ENCODE data around the gene ARID1B. TPM values are rescaled to one million over a fixed set of nuclear protein-coding genes. Genes with fewer than 3 reads are reported as not detected.

The ARID1B gene
- total RNA-seq, 2 experiments from 2014 or later: 36.9 to 38.9 TPM

GRCh38 chr6:156833755-156834154, 56.6 kb downstream of the ARID1B start:
- Mint-ChIP-seq H3K27me3 (no peaks in the 10 kb centered on the region), H3K9me3 (no peaks in the 10 kb centered on the region), H3K36me3 (ENCODE audit: low read depth) (peaks cover 31% of the 10 kb centered on the region), H3K4me3 (no peak overlapping the region), H3K4me1 (ENCODE audit: low read depth) (peaks cover 46% of the 10 kb centered on the region), H3K27ac (no peak overlapping the region)
- intact Hi-C loops (cut with micrococcal nuclease): no loop called here
- DNase-seq (no peak), ATAC-seq (no peak)
- ChIA-PET POLR2A (no interaction called here), CTCF (no interaction called here)
- no peak for TF ChIP-seq CTCF (IDR thresholded peaks at IDR 0.05)

GRCh38 chr6:156839129-156839528, 62.0 kb downstream of the ARID1B start:
- intact Hi-C loops (cut with micrococcal nuclease): no loop called here
- ChIA-PET POLR2A (no interaction called here), CTCF (interaction anchor here (0.7 kb wide), 1 partner anchor 13 kb away, joined by 3 read pairs; no protein-coding TSS in a partner anchor)
- peaks cover 57% of the 10 kb centered on the region for H3K4me1 Mint-ChIP-seq (ENCODE audit: low read depth)
- no peaks in the 10 kb centered on the region for H3K9me3 Mint-ChIP-seq
- no peak overlapping the region for H3K4me3 Mint-ChIP-seq
- no peak for DNase-seq
- no peaks in the 10 kb centered on the region for H3K27me3 Mint-ChIP-seq
- peaks cover 4% of the 10 kb centered on the region for H3K36me3 Mint-ChIP-seq (ENCODE audit: low read depth)
- ATAC-seq: no peak
- TF ChIP-seq CTCF (IDR thresholded peaks at IDR 0.05): no peak
- H3K27ac Mint-ChIP-seq: no peak overlapping the region

- H3K27ac Mint-ChIP-seq: no peak overlapping the region
- peaks cover 4% of the 10 kb centered on the region for H3K36me3 Mint-ChIP-seq (ENCODE audit: low read depth)
- CTCF ChIA-PET: interaction anchor here (0.7 kb wide), 1 partner anchor 13 kb away, joined by 3 read pairs; no protein-coding TSS in a partner anchor
- POLR2A ChIA-PET: no interaction called here
- peaks cover 58% of the 10 kb centered on the region for H3K4me1 Mint-ChIP-seq (ENCODE audit: low read depth)
- TF ChIP-seq CTCF (IDR thresholded peaks at IDR 0.05): no peak
- no peaks in the 10 kb centered on the region for H3K9me3 Mint-ChIP-seq
- H3K4me3 Mint-ChIP-seq: no peak overlapping the region
- H3K27me3 Mint-ChIP-seq: no peaks in the 10 kb centered on the region
- intact Hi-C loops (cut with micrococcal nuclease): no loop called here
- DNase-seq: no peak
- no peak for ATAC-seq
Measured at GRCh38 chr6:156839591-156840001, 62.4 kb downstream of the ARID1B start.

GRCh38 chr6:156840136-156840535, 63.0 kb downstream of the ARID1B start:
- peaks cover 63% of the 10 kb centered on the region for H3K4me1 Mint-ChIP-seq (ENCODE audit: low read depth)
- DNase-seq (no peak), ATAC-seq (no peak)
- H3K27ac Mint-ChIP-seq: no peak overlapping the region
- intact Hi-C loops (cut with micrococcal nuclease): no loop called here
- peaks cover 4% of the 10 kb centered on the region for H3K36me3 Mint-ChIP-seq (ENCODE audit: low read depth)
- ChIA-PET POLR2A (no interaction called here), CTCF (no interaction called here)
- H3K27me3 Mint-ChIP-seq: no peaks in the 10 kb centered on the region
- no peak overlapping the region for H3K4me3 Mint-ChIP-seq
- no peaks in the 10 kb centered on the region for H3K9me3 Mint-ChIP-seq
- TF ChIP-seq CTCF (IDR thresholded peaks at IDR 0.05): no peak

GRCh38 chr6:156840606-156841005, 63.4 kb downstream of the ARID1B start:
- Mint-ChIP-seq H3K27ac (peak overlapping the region; percentile 56), H3K27me3 (no peaks in the 10 kb centered on the region), H3K9me3 (no peaks in the 10 kb centered on the region), H3K36me3 (ENCODE audit: low read depth) (peaks cover 4% of the 10 kb centered on the region), H3K4me1 (ENCODE audit: low read depth) (peaks cover 68% of the 10 kb centered on the region), H3K4me3 (no peak overlapping the region)
- no peak for TF ChIP-seq CTCF (IDR thresholded peaks at IDR 0.05)
- POLR2A ChIA-PET: no interaction called here
- intact Hi-C loops (cut with micrococcal nuclease): no loop called here
- peak; percentile 17 for ATAC-seq
- CTCF ChIA-PET: no interaction called here
- no peak for DNase-seq

Measured in activated CD8-positive, alpha-beta T cell treated with anti-CD3 and anti-CD28 coated beads for 36 hours (primary cell).